Stimulated activated CD4-positive, alpha-beta T cell treated with anti-CD3 and anti-CD28 coated beads, TNF-alpha, amount 100 ng/mL, for 24 hours (primary cell): ENCODE measurements around the gene ZBTB38.

Source experiments
- DNase-seq, 3 experiments: peaks; one replicate each; pipeline ENCODE4 v3.0.0-alpha.2; 2020; ENCODE audit warnings: low read depth in 3 of 3

The ZBTB38 gene

DNA sequence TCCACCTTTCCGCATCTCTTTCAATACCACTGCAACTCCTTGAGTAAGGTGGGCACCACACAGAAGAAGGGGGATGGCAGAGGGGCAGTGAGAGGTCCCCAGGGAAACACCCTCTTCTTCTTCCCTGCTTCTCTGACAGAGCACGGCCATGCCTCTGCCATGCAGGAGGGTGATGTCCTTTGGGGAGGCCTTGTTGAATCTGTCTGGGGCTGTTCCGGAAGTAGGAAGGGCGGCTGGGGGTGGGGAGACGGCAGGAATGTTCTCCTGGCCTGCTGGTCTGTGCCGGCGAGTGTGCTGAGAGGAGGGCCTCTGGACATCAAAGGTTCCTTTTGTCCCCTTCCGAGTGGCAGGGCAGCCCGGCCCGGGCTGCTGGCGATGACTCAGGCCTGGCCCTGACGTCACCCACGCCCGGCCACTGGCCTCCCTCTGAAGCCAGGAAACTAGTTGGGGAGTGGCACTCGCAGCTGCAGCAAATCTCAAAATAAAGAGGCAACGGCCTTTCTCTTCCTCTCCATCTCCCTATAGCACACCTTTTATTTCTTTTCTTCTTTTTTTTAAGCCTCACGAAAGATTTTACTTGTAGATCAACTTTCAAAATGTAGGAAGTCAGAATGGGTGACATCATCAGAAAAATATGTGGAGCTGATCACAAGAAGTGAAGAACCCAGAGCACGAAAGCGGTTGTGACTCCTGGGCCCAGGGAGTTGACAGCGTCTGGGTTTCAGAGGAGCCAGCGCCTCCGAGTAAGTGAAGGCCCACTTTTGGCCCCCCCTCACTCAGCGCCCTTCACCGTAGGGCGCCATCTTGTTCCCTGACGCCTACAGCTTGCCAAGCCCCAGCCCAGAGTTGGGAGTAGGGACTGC, at the start of gene ZBTB38:
Gene ZBTB38 (plus strand): TSS at position 443 of the 863 bp plus-strand sequence. CDS start 73,885 bp downstream, outside the sequence.
- DNase-seq: no peak

- DNase-seq: no peak
Measured at GRCh38 chr3:141320399-141321108, 47.8 kb upstream of the ZBTB38 start.

DNA sequence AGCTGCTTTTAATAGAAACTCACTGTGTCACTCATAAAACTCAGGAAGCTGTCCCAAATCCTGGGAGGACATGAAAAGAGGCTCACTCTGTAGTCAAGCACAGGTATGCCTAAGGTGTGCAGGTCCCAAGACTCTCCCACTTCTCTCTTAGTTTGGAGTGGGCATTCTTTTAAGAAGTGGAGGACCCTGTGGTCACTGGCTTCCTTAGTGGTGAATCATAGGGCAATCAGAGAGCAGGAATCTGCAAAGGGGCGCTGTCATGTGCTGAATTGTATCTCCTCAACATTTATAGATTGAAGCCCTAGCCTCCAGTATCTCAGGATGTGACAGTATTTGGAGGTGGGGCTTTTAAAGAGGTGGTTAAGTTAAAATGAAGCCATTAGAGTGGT, 47.2 kb upstream of the ZBTB38 start:
- DNase-seq: no peak

GRCh38 chr3:141323936-141324704, 44.2 kb upstream of the ZBTB38 start:
- DNase-seq: no peak

GRCh38 chr3:141326123-141326522, 42.2 kb upstream of the ZBTB38 start:
- no peak for DNase-seq

- DNase-seq: no peak
Measured at GRCh38 chr3:141326626-141327025, 41.7 kb upstream of the ZBTB38 start.

DNA sequence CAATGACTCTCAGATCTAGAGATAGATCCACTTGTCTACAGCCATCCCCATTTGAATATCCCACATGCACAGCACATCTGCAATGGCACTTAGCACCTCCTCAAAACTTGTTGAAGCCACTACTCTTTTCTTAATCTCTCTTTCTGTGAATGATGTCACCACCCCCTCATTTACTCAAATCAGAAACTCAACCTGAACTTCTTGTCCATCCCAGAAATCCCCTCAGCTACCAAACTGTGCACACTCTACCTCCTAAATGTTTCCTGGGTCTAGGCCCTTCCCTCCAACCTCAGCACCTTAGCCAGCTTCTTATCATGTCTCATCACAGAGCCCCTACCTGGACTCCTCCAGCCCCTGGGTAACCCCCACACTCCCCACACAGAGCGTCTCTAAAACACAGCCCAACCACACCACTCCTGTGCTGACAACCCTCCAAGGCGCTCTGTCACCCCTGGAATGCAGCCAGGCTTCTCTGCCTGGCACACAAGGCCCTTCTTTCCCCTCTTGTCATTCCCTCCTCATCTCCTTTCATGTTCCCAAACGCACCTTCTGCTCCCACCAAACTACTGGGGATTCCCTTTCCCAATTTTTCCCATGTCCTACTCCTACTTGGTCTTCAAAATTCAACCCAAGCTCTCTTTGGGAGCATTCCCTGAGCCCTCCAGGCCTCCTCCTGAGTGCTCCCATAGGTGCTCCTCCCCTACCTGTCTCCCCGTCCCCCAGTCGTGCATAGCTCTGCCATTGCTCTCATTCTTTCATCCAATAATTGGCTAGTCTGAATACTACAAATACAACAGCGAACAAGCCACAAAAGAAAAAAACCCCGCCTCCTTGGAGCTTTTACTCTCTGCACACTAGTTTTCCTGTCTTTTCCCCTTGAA, 39.8 kb upstream of the ZBTB38 start:
- DNase-seq: no peak

- DNase-seq: no peak
Measured at GRCh38 chr3:141330235-141330634, 38.1 kb upstream of the ZBTB38 start.

DNA sequence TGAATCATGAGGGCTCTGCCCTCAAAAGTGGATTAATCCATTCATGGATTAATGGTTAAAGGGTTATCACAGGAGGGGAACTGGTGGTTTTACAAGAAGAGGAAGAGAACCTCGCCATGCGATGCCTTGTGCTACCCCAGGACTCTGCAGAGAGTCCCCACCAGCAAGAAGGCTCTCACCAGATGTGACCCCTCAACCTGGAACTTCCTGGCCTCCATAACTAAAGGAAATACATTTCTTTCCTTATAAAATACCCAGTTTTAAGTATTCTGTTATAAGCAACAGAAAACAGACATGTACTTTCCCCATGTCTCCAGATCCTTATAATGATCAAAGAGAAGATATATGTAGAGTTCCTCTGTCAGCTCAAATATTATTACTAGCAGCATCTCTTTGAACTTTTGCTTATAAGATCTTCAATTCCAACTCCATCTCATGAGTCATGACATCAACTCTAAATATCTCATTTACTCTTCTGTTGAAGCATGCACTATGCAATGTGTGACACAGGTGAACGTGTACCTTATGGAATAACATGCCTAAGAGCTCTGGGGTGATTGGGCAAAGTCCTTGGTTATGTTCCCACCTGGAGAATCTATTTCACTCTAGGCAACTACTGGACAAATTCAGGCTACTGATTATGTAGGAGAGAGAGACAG, 37.5 kb upstream of the ZBTB38 start:
- DNase-seq: no peak

DNA sequence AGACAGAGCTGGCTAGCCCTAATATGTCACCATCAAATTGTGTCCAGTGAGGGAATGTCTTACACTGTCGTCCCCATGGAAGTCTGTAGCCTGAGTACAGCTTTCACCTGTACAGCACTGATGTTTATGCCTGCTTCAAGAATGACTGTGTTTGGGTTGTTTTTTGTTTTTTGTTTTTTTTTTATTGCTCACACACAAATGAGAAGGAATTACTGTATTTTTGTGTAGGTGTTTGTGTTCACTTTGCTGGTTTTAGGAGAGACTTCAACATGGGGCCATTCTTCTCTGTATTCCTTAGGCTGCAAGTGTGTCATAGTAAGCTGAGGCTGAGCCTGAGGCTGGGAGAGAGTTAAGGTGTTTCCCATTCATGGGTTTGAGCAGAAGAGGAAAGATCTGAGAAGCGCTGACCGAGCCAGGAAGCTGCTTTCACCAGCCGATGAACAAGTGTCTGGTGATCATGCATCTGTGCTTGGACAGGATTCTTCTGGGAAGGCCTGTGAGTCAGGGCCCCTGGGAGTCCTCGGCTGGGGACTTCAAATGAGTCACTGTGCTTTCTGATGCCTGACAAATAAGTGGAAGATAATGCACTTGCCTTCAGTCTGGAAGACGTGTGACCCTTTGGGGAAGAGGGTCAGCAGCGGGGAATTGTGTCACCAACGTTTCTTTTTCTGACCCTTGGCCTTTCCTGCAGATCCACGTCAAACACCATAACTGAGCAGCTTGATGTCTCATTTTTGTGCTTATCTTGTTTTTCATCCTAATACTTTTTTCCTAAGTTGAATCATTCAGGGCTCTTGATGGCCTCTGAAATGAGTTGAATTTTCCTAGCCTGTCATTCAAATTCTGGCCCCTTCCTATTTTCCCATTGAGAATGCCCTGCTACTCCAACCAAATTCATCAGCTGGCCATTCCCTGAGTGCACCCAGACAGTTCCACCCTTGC, 36.7 kb upstream of the ZBTB38 start:
- DNase-seq: no peak

GRCh38 chr3:141332416-141332815, 35.9 kb upstream of the ZBTB38 start:
- no peak for DNase-seq

DNA sequence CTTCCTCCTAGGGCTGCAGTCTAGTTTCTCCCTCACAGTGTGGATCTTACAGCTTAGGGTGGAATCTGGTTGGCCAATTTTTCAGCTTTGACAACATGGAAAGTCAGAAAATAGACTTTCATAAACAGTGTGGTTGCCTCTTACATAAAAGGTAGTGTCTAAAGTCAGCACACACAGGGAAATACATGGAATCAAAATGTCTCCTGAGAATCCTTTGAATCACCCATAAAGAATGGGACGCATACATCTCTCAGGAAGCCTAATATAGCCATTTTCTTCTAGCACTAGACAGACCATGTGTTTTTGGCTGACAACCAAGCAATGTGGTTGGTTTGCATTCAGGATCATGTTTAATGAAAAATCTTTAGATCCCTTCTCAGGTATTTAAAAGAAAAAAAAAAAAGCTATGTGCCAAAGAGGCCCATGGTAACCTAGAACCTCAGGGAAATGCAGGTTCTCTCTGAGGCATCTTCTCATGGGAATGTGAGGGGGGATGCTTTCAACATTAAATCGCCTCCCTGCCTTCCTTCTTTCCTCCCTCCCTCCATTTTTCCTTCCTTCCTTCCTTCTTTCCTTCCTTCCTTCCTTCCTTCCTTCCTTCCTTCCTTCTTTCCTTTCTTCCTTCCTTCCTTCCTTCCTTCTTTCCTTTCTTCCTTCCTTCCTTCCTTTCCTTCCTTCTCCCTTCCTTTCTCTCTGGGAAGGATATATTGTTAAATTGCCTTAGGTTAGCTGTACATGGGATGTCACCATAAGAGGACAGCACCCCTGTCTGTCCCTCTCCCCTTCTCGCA, 34.3 kb upstream of the ZBTB38 start:
- DNase-seq: no peak

DNA sequence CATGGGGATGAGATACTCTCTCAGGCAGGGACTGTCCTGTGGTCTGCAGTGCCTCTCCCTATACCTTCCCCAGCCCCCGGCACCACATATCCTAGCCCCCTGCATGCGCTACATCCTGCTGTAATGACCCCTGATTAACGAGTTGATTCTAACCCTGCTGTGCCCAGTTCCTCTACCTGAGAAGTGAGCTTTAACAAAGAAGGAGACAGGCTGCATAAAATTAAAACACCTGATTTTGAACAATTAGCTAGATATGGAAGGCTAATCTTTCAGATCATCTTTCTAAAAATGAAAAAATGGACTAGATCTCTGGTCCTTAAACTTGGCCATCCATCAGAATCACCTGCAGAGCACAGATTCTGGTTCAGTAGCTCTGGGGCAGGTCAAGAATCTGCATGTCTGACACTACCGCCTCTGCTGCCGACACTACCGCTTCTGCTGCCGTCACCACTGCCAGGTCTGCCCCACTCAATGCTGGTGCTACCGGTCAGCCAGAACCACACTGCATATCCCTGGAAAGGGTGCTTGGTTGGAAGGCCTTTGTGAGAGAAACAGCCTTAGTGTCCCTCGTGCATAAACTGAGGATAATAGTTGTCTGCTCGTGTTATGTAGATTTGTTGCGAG, 33.6 kb upstream of the ZBTB38 start:
- DNase-seq: no peak

DNA sequence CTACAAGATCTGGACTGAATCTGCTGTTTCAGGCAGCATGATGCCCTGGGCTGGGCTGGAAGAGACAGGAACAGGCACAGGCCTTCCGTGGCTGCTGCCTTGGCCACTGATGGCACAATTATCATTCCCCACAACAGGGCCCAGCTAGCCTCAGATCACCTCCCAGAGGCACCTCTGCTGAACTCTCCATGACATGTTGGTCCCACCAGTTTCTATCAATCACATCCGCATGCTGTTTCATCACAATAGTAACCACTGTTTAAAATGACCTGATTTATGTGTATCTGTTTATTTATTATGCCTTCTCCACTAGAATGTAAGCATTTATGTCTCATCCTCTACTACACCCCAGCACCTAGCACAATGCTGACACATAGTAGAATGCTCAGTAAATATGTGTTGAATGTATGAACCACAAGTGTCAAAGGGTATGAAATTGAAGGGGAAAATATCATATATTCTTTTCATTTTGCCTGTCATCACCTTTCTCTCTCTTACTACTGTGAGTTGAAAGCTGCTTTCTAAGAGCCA, 32.7 kb upstream of the ZBTB38 start:
- DNase-seq: no peak

- no peak for DNase-seq
Measured at GRCh38 chr3:141336672-141337522, 31.4 kb upstream of the ZBTB38 start.

DNA sequence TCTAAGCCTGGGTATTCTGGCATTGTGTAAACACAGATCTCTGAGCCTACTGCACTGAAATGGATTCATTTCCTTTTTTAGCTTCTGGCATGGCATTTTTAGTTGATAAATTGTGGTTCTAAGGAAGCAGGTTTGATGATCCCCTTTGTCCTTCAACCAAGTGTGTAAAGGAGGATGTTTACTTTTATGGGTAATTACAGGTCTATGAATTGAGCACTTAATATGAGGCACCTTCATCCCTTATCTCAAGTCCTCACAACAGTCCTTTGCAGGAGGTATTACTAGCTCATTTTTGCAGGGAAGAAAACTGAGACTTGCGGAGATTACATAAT, 30.8 kb upstream of the ZBTB38 start:
- DNase-seq: no peak

- no peak for DNase-seq
Measured at GRCh38 chr3:141337991-141338390, 30.3 kb upstream of the ZBTB38 start.
